GOT3 (cell line): Measurements from ENCODE around the gene TRAPPC8.
"Not testable (repeated sequence)": the region's sequence is repeated elsewhere in the genome, so short reads cannot be mapped to it uniquely, and the experiment has no call there.

Source experiments
- DNase-seq: peaks from one replicate; lab custom pipeline; 2025; ENCODE audit warnings: mixed read lengths; lab: John Stamatoyannopoulos, UW

TRAPPC8 gene

GRCh38 chr18:31943878-31944816 is 1.2 kb upstream of the TRAPPC8 start:
- DNase-seq: no peak

DNA sequence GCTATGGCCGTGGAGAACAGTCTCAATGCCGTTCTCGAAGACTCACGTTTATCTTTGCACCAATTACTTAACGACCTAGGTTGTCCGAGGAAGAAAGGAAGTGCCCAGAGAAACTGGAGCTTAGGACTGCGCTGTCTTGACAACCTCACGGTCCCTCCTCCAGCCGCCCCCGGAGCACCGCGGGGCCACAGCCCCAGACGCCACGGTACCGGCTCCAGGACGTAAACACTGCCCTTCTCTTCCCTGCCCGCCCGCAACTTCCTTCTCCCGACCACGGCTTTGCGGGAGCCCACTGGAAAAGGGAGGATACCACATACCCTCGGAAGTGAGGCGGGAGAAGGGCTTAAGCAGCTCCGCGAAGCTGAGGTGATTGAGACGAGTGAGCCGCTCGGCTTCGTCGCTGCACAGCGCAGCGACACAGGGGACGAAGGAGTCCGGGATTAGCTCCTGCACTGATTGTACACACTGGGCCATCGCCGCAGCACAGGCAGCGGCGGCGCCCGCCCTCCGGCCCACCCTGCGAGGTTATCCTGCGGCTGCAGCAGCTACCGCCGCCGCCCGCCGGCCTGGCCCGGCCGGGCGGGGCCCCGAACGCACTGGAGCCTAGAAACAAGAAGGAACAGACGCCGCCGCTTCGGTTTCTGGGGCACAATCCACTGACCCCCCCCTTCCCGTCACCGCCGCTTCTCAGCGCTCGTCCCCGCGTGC is 483 bp downstream of the TRAPPC8 start:
- DNase-seq: no peak

GRCh38 chr18:31941010-31941809 is 1.7 kb downstream of the TRAPPC8 start:
- no peak for DNase-seq

GRCh38 chr18:31934773-31935172 is 8.2 kb downstream of the TRAPPC8 start:
- not testable (repeated sequence) for DNase-seq

DNA sequence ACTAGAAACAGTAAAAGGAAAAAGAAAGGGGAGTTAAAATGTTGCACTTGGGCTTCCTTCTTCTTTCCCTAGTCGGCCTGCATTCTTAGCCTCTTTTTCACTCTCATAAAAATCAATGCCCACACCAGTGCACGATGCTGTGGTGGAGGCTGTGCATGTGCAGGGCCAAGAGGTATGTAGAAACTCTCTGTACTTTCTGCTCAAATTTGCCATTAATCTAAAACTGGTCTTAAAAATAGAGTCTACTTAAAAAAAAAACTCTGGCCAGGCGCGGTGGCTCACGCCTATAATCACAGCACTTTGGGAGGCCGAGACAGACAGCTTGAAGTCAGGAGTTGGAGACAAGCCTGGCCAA is 11.1 kb downstream of the TRAPPC8 start:
- no peak for DNase-seq

- no peak for DNase-seq
These were observed 11.6 kb downstream of the TRAPPC8 start for GRCh38 chr18:31931163-31931885.

- DNase-seq: no peak
These were observed 13.7 kb downstream of the TRAPPC8 start for GRCh38 chr18:31929273-31929672.

DNA sequence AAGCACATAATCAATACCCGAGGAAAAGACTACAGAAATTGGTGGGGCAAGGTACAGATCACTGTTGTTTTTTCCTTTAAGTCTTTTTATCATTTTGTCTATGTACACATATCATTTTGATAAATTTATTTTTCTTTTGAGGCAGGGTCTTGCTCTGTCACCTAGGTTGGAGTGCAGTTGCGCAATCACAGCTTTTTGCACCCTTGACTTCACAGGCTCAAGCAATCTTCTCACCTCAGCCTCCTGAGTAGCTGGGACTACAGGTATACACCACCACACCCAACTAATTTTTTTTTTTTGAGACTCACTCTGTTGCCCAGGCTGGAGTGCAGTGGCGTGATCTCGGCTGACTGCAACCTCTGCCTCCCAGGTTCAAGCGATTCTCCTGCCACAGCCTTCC is 15.9 kb downstream of the TRAPPC8 start:
- not testable (repeated sequence) for DNase-seq

DNA sequence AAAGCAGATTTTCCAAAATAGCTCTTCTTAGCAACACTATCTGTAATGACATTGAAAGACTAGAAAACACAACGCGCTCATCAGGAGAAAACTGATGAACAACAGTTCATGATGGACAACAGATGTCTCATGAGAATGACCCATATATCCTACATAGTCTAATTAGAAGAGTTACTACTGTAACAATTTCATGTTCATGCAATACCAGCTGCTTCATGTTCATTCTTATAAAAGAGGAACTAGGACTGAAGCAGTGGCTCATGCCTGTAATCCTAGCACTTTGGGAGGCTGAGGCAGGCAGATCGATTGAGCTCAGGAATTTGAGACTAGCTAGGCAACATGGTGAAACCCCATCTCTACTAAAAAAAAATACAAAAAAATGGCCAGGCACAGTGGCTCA is 22.7 kb downstream of the TRAPPC8 start:
- DNase-seq: no peak

DNA sequence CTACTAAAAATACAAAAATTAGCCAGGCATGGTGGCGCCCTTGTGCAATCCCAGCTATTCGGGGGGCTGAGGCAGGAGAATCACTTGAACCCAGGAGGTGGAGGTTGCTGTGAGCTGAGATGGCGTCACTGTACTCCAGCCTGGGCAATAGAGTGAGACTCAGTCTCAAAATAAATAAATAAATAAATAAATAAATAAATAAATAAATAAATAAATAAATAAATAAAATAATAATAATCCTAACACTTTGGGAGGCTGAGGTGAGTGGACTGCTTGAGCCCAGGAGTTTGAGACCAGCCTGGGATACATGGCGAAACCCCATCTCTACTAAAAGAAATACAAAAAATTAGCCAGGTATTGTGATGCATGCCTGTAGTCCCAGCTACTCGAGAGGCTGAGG is 23.6 kb downstream of the TRAPPC8 start:
- DNase-seq: not testable (repeated sequence)

DNA sequence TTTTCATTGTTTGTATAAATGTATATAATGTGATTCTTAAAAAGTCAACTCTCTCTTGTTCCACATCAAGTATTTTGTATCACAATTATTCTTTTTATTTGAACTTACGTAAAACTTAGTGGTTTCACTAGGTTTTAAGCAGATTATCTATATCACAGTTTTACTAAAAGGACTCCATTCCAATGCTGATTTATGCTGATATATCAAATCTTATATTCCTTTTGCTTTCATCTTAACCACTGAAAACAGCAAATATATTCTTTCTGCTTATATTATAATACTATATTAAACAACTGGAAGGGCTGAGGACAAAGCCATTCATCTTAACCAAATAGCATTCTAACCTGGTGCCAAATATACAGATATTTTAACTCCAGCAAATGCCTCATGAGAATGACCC is 24.2 kb downstream of the TRAPPC8 start:
- DNase-seq: no peak

DNA sequence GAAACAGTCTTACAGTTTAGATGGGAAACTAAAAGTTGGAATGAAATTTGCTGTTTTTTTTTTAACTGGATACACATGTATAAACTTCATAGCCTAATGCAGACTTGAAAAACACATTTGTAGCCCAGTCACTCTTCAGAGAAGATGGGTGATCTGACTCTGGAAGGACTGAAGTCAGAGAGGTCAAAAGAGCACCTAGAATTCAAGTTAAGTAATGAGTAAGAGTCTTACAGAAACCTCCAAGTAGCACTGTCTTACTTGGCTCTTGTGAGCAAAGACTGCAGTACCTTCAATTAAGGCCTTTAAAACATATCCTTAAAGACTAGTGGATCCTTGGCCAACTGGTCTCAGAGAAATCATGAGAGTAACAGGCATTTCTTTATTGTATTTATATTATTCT is 41.9 kb downstream of the TRAPPC8 start:
- DNase-seq: no peak

- DNase-seq: not testable (repeated sequence)
These were observed 43.2 kb downstream of the TRAPPC8 start for GRCh38 chr18:31899771-31900170.

- no peak for DNase-seq
These were observed 50.0 kb downstream of the TRAPPC8 start for GRCh38 chr18:31892936-31893335.

DNA sequence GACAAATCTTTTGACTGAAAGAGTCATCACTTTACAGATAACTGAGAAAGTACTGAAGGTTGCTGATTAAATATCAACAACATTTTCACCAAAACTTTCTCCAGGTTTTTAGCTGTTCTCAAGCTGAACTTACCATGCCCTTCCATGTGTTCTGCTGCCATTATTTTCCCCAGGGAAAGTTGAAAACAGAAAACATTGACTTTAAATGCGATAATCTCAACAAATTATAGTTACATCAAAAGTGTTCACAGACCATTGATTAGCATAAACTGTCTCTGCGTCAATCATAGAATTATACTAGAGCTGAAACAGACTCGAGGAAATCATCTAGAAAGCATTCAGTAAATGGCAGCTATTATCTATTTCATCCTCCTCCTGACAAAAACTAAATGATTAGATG is 51.4 kb downstream of the TRAPPC8 start:
- no peak for DNase-seq

GRCh38 chr18:31884020-31884419 is 58.9 kb downstream of the TRAPPC8 start:
- DNase-seq: no peak

DNA sequence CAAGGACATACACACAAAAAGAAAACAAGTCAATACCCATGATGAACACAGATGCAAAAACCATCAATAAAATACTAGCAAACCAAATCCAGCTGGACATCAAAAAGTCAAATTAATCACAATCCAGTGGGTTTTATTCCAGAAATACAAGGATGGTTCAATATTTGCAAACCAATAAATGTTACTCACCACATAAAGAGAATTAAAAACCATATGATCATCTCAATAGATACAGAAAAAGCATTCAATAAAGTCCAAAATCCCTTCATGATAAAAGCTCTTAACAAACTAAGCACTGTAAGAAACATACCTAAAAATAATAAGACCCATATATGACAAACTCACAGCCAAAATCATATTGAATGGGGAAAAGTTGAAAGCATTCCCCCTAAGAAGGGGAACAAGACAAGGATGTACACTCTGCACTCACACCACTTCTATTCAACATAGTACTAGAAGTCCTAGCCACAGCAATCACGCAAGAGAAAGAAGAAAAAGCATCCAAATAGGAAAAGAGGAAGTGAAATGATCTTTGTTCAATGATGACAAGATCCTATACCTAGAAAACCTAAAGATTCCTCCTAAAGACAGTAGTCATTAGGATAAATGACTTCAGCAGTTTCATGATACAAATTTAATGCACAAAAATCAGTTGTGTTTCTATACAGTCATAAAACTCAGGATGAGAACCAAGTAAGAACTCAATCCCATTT is 62.6 kb downstream of the TRAPPC8 start:
- no peak for DNase-seq

DNA sequence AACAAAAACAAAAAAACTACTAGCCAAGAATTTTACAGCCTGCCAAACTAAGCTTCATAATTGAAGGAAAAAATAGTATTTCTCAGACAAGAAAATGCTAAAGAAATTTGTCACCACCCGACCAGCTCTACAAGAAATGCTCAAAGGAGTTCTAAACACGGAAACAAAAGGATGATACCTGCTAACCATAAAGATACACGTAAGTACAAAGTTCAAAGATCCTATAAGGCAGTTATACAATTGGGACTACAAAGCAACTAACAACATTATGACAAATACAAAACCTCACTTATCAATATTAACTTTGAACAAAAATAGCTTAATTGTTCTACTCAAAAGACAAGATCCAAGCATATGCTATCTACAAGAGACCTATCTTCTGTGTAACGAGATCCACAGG is 64.6 kb downstream of the TRAPPC8 start:
- no peak for DNase-seq

DNA sequence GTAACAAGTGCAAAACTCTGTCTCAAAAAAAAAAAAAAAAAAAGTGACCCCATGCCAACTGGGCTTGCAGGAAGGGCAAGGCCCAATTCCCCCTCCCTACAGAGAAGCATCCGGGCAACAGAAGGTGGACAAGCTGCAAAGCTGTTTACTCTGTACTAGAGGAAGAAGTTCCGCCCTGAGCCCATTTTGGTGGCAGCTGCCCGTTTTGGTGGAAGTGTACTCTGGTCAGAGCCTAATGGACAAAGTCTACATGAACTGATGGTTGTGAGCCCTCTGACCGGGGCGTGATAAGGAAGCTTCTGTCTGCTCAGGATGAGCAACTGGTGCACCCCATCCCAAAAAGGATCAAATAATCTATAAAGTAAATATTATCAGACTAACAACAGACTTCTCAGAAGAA is 65.0 kb downstream of the TRAPPC8 start:
- DNase-seq: no peak

- no peak for DNase-seq
These were observed 66.2 kb downstream of the TRAPPC8 start for GRCh38 chr18:31876707-31877106.

DNA sequence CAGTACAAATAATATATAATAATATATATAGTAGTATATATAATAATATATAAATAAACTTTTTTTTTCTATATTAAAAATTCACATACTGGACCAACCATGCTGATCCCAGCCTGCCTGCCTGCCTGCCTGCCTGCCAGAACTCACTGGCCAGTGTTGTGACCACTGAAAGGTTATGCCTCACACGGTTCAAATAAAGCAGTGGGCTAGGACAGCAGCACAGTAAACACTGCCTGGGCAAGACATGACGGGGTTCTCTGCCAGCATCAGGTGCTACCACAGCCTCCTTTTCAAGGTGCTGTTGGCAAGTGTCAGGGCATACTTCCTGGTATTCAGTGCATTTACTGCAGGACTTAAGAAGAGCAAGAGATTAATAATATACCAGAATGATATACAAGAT is 67.6 kb downstream of the TRAPPC8 start:
- DNase-seq: no peak
